Measurements from ENCODE around the gene OR3A1.
"Not testable (repeated sequence)": the region's sequence is repeated elsewhere in the genome, so short reads cannot be mapped to it uniquely, and the experiment has no call there.

The OR3A1 gene, protein sequence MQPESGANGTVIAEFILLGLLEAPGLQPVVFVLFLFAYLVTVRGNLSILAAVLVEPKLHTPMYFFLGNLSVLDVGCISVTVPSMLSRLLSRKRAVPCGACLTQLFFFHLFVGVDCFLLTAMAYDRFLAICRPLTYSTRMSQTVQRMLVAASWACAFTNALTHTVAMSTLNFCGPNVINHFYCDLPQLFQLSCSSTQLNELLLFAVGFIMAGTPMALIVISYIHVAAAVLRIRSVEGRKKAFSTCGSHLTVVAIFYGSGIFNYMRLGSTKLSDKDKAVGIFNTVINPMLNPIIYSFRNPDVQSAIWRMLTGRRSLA

DNA sequence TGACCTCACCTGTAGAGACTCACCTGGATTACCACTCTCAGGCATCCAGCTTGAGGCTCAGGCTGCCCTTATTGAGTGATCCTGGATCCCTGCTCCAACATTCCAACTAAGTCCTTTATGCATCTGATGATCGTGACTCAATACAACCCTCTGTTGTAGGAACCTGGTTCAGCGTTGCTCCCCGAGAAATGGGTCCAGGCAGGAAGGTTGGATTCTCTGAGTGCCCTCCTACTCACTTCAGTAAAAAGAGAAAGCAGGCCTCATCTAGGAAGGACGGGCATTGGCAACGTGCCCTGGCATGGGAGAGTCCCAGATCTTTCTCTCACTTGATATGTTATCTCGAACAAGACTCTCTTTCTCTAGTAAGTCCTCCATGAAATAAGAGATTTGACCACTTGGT is at the start of gene OR3A1:
Gene OR3A1, minus strand, starts transcription at position 101 of the 400 bp plus-strand sequence. CDS start 5,778 bp downstream, outside the sequence.
- DNase-seq, result no peak

GRCh38 chr17:3342782-3343181 is 44.6 kb upstream of the OR3A1 start:
- not testable (repeated sequence) for DNase-seq

DNA sequence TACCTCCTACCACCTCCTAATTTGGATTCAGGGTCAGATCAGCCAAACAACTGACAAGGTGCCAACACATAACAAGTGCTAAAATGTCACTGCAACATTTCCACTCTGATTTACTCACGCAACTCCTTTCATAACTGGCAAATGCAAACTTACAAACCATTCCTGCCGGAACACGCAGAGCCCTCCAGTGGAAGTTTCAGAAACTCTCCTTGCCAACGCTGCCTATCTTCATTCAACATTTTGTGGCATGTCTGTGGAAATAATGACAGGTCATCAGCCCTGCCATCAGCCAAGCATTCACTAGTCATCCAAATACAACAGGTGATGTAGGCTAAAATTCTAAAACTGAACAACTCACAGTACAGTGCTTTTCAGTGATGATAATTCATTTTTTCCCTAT is 37.7 kb upstream of the OR3A1 start:
- no peak for DNase-seq

- DNase-seq, result no peak
These were observed 20.2 kb upstream of the OR3A1 start for GRCh38 chr17:3318336-3318735.

GRCh38 chr17:3316836-3317235 is 18.7 kb upstream of the OR3A1 start:
- DNase-seq, result no peak

GRCh38 chr17:3308603-3309002 is 10.4 kb upstream of the OR3A1 start:
- DNase-seq, result no peak

GRCh38 chr17:3295632-3296031 is 2.5 kb downstream of the OR3A1 start:
- DNase-seq, result no peak

GRCh38 chr17:3293548-3293947 is 4.6 kb downstream of the OR3A1 start:
- not testable (repeated sequence) for DNase-seq

GRCh38 chr17:3282901-3283300 is 15.3 kb downstream of the OR3A1 start:
- no peak for DNase-seq

- no peak for DNase-seq
These were observed 22.0 kb downstream of the OR3A1 start for GRCh38 chr17:3276126-3276525.

DNA sequence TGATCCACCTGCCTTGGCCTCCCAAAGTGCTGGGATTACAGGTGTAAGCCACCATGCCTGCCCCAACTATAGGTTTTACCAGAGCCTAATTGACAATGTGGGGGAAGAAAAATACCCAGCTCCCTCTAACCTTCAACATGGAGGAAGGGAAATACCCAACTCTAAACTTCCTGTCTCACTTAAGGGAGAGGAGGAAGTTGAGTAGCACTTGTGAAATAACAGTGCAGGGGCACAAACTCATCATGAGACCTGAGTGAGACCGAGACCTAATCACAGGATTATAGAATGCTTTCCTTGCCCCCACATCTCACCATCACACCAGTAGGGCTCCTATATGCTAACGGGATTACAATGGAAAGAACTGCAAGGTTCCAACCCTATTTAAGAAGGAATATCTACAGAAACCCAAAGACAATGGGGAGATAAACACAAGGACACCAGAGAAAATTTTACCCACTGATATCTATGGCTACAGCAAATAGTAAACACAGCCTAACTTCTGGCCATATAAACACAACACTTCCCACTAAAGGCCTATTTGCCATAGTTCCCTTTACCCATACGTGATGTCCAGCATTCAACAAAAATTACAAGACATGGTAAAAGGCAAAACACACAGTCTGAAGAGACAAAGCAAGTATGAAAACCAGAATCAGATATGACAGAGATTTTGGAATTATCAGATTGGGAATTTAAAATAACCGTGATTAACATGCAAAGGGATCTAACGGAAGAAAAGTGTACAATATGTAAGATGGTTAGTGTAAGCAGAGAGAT is 26.9 kb downstream of the OR3A1 start:
- DNase-seq, result no peak

- no peak for DNase-seq
These were observed 37.6 kb downstream of the OR3A1 start for GRCh38 chr17:3260600-3260999.

- DNase-seq, result no peak
These were observed 38.0 kb downstream of the OR3A1 start for GRCh38 chr17:3260163-3260562.

DNA sequence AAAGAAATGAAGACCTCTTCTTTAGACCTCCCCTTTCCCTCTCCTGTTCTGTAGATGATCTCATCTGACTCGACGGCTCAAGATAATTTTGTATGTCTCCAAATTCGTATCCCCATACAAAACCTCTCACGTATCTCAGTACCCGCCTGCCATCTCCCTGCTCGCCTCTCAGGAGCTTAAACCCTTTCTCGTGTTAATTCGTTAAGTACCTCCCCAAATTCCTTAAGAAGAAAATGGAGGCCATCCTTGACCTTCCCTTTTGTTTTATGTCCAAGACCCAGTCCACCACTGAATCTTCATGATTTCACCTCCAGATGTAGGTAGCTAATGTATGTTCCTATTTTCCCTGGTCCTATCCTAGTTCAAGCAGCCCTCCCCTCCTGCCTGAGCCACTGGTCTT is 41.6 kb downstream of the OR3A1 start:
- DNase-seq, result no peak

- DNase-seq, result not testable (repeated sequence)
These were observed 49.1 kb downstream of the OR3A1 start for GRCh38 chr17:3249013-3249412.

DNA sequence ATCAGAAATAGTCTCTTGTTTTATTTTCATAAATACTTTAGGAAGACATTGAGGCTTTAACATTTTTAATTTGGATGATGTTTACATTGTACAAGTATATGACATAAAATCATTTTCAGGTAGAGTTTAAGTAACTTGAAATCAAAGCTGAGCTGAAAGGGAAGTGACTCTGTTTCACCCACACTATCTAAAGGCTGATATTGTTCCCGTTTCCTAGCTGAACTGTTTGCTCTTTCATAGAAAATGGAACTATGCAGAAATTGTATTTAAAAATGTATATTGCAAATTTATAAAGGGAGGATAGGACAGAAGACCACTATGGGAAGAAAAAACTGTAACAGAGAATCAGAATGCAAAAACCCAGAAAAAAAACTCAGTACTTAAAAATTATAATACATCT is 53.3 kb downstream of the OR3A1 start:
- not testable (repeated sequence) for DNase-seq

GRCh38 chr17:3241044-3241443 is 57.1 kb downstream of the OR3A1 start:
- DNase-seq, result not testable (repeated sequence)
